GM21360 (cell line): ENCODE results near the gene STAT5B.
"Not testable (repeated sequence)": the region's sequence is repeated elsewhere in the genome, so short reads cannot be mapped to it uniquely, and the experiment has no call there.

Experiments used
- ATAC-seq: cut with Tn5 transposase; IDR thresholded peaks from one replicate; pipeline ENCODE4 v1.9.1; 2021; ENCODE audit warnings: mild to moderate bottlenecking, moderate library complexity; ENCODE audit not compliant: unreplicated experiment

STAT5B gene

GRCh38 chr17:42241871-42242270 is 34.3 kb downstream of the STAT5B start:
- ATAC-seq: no peak

- ATAC-seq: not testable (repeated sequence)
These were observed 35.3 kb downstream of the STAT5B start for GRCh38 chr17:42240863-42241262.

- no peak for ATAC-seq
These were observed 36.0 kb downstream of the STAT5B start for GRCh38 chr17:42240201-42240600.

- ATAC-seq: not testable (repeated sequence)
These were observed 36.6 kb downstream of the STAT5B start for GRCh38 chr17:42239576-42239975.

- no peak for ATAC-seq
These were observed 39.4 kb downstream of the STAT5B start for GRCh38 chr17:42236760-42237159.

GRCh38 chr17:42233994-42234393 is 42.2 kb downstream of the STAT5B start:
- no peak for ATAC-seq

- no peak for ATAC-seq
These were observed 43.0 kb downstream of the STAT5B start for GRCh38 chr17:42233156-42233555.

- no peak for ATAC-seq
These were observed 46.0 kb downstream of the STAT5B start for GRCh38 chr17:42230225-42230624.

- ATAC-seq: no peak
These were observed 48.1 kb downstream of the STAT5B start for GRCh38 chr17:42227849-42228700.

- no peak for ATAC-seq
These were observed 50.5 kb downstream of the STAT5B start for GRCh38 chr17:42225646-42226045.

- no peak for ATAC-seq
These were observed 51.5 kb downstream of the STAT5B start for GRCh38 chr17:42224651-42225050.

- no peak for ATAC-seq
These were observed 54.1 kb downstream of the STAT5B start for GRCh38 chr17:42221886-42222745.

- not testable (repeated sequence) for ATAC-seq
These were observed 56.9 kb downstream of the STAT5B start for GRCh38 chr17:42219280-42219679.

- ATAC-seq: no peak
These were observed 62.0 kb downstream of the STAT5B start for GRCh38 chr17:42214156-42214555.

- no peak for ATAC-seq
These were observed 63.8 kb downstream of the STAT5B start for GRCh38 chr17:42212382-42212781.

- not testable (repeated sequence) for ATAC-seq
These were observed 64.3 kb downstream of the STAT5B start for GRCh38 chr17:42211921-42212341.

- ATAC-seq: no peak
These were observed 66.1 kb downstream of the STAT5B start for GRCh38 chr17:42210046-42210445.

- ATAC-seq: not testable (repeated sequence)
These were observed 70.0 kb downstream of the STAT5B start for GRCh38 chr17:42206153-42206612.

- ATAC-seq: no peak
These were observed 72.8 kb downstream of the STAT5B start for GRCh38 chr17:42203354-42203753.

GRCh38 chr17:42202696-42203095 is 73.5 kb downstream of the STAT5B start:
- no peak for ATAC-seq

- no peak for ATAC-seq
These were observed 74.0 kb downstream of the STAT5B start for GRCh38 chr17:42202159-42202558.

GRCh38 chr17:42201458-42201772 is 74.8 kb downstream of the STAT5B start:
- no peak for ATAC-seq
